GM20000 (cell line): ENCODE data around the gene MED16.

ENCODE experiments used
- DNase-seq: peaks from one replicate; pipeline ENCODE4 v3.0.0; 2012; ENCODE audit warnings: low spot score
- TF ChIP-seq, protein P1 (sequence below): IDR thresholded peaks from 2 replicates; pipeline ENCODE4 v1.5.1; 2012; ENCODE audit warnings: mild to moderate bottlenecking, control low read depth; ENCODE audit errors: extremely low read depth, missing control alignments

MED16 gene

GRCh38 chr19:866769-867300, 26.2 kb downstream of the MED16 start:
- TF ChIP-seq, protein P1, sequence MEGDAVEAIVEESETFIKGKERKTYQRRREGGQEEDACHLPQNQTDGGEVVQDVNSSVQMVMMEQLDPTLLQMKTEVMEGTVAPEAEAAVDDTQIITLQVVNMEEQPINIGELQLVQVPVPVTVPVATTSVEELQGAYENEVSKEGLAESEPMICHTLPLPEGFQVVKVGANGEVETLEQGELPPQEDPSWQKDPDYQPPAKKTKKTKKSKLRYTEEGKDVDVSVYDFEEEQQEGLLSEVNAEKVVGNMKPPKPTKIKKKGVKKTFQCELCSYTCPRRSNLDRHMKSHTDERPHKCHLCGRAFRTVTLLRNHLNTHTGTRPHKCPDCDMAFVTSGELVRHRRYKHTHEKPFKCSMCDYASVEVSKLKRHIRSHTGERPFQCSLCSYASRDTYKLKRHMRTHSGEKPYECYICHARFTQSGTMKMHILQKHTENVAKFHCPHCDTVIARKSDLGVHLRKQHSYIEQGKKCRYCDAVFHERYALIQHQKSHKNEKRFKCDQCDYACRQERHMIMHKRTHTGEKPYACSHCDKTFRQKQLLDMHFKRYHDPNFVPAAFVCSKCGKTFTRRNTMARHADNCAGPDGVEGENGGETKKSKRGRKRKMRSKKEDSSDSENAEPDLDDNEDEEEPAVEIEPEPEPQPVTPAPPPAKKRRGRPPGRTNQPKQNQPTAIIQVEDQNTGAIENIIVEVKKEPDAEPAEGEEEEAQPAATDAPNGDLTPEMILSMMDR = no peak
- DNase-seq = no peak

- TF ChIP-seq, protein P1 = no peak
Observed at GRCh38 chr19:863315-863620, 29.7 kb downstream of the MED16 start.

DNA sequence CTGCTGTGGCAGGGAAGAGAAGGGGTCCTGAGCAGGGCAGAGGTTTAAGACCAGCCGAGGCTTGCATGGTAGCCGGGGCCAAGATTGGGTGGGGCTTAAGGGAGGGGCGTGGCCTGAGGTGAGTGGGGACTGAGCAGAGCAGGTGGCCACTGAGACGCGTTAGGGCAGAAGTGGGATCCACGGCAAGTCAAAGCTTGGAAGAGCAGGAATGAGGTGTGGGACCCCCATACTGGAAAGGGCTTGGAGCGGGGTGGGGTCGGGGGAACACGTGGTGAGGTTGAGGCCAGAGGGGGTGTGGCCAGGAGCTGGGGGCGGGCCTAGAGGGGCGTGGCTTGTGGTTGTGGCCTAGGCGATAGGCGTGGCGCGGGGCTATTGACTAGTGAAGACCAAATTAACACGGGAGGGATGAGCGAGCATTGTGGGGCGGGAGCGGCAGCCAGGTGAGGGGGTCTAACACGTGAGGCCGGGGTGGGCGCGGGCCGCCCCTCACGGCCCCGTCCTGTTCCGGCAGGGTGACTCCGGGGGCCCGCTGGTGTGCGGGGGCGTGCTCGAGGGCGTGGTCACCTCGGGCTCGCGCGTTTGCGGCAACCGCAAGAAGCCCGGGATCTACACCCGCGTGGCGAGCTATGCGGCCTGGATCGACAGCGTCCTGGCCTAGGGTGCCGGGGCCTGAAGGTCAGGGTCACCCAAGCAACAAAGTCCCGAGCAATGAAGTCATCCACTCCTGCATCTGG, 30.2 kb downstream of the MED16 start:
- TF ChIP-seq, protein P1 = no peak
- peak; percentile 90 for DNase-seq

More at GRCh38 chr19:863315-863620, 29.7 kb downstream of the MED16 start:
- DNase-seq = no peak

DNA sequence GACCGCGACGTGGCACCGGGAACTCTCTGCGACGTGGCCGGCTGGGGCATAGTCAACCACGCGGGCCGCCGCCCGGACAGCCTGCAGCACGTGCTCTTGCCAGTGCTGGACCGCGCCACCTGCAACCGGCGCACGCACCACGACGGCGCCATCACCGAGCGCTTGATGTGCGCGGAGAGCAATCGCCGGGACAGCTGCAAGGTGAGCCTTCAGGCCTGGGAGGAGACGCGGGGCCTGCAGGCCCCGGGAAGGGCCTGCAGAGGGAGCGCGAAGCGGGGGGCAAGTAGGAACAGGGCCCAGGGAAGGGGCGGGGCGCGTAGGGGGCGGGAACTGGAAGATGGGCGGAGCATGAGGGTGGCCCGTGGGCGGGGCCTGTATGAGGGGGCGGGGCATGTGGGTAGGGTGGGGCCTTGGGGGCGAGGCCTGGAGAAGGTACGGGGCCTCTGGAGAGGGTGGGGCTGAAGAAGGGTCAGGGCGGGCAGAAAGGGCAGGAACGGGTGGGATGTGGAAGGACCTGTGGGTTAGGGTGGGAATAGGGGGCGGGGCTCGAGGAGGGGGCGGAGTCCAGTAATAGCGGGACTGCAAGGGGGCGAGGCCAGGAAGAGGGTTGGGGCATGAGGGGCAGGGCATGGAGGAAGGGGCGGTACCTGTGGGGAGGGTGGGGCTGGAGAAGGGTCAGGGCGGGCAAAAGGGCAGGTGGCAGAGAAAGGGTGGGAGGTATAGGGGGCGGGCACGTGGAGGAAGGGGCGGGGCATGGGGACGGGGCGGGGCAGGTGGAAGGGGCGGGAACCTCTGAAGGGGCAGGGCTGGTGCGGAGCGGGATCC, 31.0 kb downstream of the MED16 start:
- peak; percentile 92 for DNase-seq
- TF ChIP-seq, protein P1 = no peak

GRCh38 chr19:861141-861755, 31.7 kb downstream of the MED16 start:
- no peak for DNase-seq
- TF ChIP-seq, protein P1 = no peak

DNA sequence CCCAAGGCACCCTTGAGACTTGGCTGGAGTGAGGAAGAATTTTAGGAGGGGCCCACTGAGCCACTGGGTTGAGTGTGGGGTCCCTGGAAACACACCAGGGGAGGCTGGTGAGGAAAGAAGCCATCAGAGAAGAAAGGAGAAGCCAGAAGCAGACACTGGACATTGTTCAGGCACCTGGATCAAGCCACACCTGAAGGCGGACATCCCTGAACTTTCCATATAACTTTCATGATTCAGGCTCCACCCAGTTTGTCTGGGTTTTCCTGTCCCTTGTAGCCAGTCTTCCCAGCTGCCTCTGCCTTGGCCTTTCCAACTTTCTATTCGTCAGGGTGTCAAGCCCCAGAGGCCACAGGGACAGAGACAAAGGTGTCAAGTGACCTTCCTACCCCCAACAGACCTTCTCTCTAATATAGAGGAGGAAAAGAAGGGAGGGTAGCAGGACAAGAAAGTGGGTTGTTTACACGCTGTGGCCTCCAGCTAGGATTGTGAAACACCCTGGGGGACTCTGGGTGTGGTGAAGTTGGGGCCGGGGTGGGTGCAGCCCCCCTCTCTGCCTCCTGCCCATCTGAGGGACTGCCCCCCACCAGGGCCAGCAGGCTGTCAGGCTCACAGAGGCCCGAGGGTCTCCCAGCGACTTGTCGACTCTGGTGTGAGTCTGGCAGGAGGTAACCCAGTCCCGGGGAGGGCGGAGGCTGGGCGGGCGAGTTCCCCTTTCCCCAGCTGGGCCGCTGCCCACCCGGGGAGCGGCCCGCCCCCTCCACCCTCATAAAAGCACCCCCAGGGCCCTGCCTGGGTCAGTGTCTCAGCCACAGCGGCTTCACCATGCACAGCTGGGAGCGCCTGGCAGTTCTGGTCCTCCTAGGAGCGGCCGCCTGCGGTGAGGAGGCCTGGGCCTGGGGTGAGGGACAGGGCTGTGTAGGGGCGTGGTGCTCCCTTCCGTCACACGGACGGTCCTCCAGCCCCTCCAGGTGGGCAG, 33.8 kb downstream of the MED16 start, which contains the start of gene CFD:
Gene CFD, plus strand, starts transcription at position 797 of the 976 bp plus-strand sequence. Its CDS starts 26 bp downstream, at position 823.
- TF ChIP-seq, protein P1 = no peak
- DNase-seq = no peak
